KMS-11 (cell line): ENCODE data around the gene LY6G6D.

Experiments used
- H2AFZ ChIP-seq: fragments of 200-600 bp; sonication (generic); 2 replicates; pipeline ENCODE4 v1.6.1; 2016; ENCODE audit warnings: antibody characterized with exemption, mixed run types, low read depth
- H3K27ac ChIP-seq: fragments of 200-600 bp; sonication (generic); 2 replicates; pipeline ENCODE4 v1.6.1; 2016; ENCODE audit warnings: mild to moderate bottlenecking, mixed run types
- H3K27me3 ChIP-seq: fragments of 200-600 bp; sonication (generic); 2 replicates; pipeline ENCODE4 v1.6.1; 2017; ENCODE audit warnings: mild to moderate bottlenecking, low read depth, mixed run types, moderate library complexity; ENCODE audit not compliant: insufficient read depth
- H3K36me3 ChIP-seq: fragments of 200-600 bp; sonication (generic); 2 replicates; pipeline ENCODE4 v1.6.1; 2017; ENCODE audit warnings: mild to moderate bottlenecking, mixed run types; ENCODE audit not compliant: insufficient read depth
- H3K4me1 ChIP-seq: fragments of 200-600 bp; sonication (generic); 2 replicates; pipeline ENCODE4 v1.6.1; 2016; ENCODE audit warnings: mild to moderate bottlenecking, low read depth, mixed run types; ENCODE audit not compliant: poor library complexity, severe bottlenecking
- H3K4me2 ChIP-seq: fragments of 200-600 bp; sonication (generic); 2 replicates; pipeline ENCODE4 v1.7.0; 2016; ENCODE audit warnings: mild to moderate bottlenecking, mixed run types
- H3K4me3 ChIP-seq: fragments of 200-600 bp; sonication (generic); IDR thresholded peaks from 2 replicates; pipeline ENCODE4 v1.6.1; 2017; ENCODE audit warnings: low read depth, low read length, mixed read lengths; ENCODE audit not compliant: insufficient read depth
- H3K79me2 ChIP-seq: fragments of 200-600 bp; sonication (generic); 2 replicates; pipeline ENCODE4 v1.6.1; 2016; ENCODE audit warnings: low read depth, mixed run types; ENCODE audit not compliant: insufficient read depth
- H3K9ac ChIP-seq: fragments of 200-600 bp; sonication (generic); 2 replicates; pipeline ENCODE4 v1.6.1; 2016; ENCODE audit warnings: mild to moderate bottlenecking, mixed run types
- H4K20me1 ChIP-seq: fragments of 200-600 bp; sonication (generic); 2 replicates; pipeline ENCODE4 v1.6.1; 2016; ENCODE audit warnings: mild to moderate bottlenecking, mixed run types; ENCODE audit not compliant: insufficient read depth
- CTCF ChIP-seq: fragments of 200-600 bp; sonication (generic); conservative IDR thresholded peaks from 2 replicates; pipeline ENCODE4 v1.6.1; 2017; ENCODE audit warnings: low read depth, mild to moderate bottlenecking, antibody characterized with exemption, low read length, moderate library complexity, mixed read lengths

Gene LY6G6D

GRCh38 chr6:31723245-31723979 lies 8.3 kb downstream of the LY6G6D start, which contains the start of gene MPIG6B:
MPIG6B (plus strand) TSS chr6:31723373; CDS start chr6:31723384, 11 bp downstream.
- H3K79me2 ChIP-seq = no peaks in the 10 kb centered on the region
- H3K4me1 ChIP-seq = peaks cover 6% of the 10 kb centered on the region
- no peak within 1 kb of the TSS for H3K9ac ChIP-seq
- no peaks in the 10 kb centered on the region for H4K20me1 ChIP-seq
- no peak within 1 kb of the TSS for H3K4me3 ChIP-seq
- no peak for TF ChIP-seq CTCF
- H3K36me3 ChIP-seq = no peaks in the 10 kb centered on the region
- no peak within 1 kb of the TSS for H3K4me2 ChIP-seq
- no peak within 1 kb of the TSS for H3K27ac ChIP-seq
- no peaks in the 10 kb centered on the region; the same call in 1 of the 2 replicates for H3K27me3 ChIP-seq
- H2AFZ ChIP-seq = no peak within 1 kb of the TSS

GRCh38 chr6:31723980-31724691 lies 9.0 kb downstream of the LY6G6D start:
- Histone ChIP-seq H3K4me2 (no peak overlapping the region), H3K36me3 (no peaks in the 10 kb centered on the region), H3K79me2 (no peaks in the 10 kb centered on the region), H3K27ac (no peak overlapping the region), H3K4me1 (peaks cover 13% of the 10 kb centered on the region), H3K27me3 (no peaks in the 10 kb centered on the region; the same call in 1 of the 2 replicates), H3K9ac (no peak overlapping the region), H3K4me3 (no peak overlapping the region), H2AFZ (no peak overlapping the region), H4K20me1 (no peaks in the 10 kb centered on the region)
- TF ChIP-seq CTCF = no peak

- no peak overlapping the region for H3K4me3 ChIP-seq
- no peak for TF ChIP-seq CTCF
- no peaks in the 10 kb centered on the region for H3K79me2 ChIP-seq
- H3K9ac ChIP-seq = no peak overlapping the region
- H3K27me3 ChIP-seq = no peaks in the 10 kb centered on the region; the same call in 1 of the 2 replicates
- H3K4me2 ChIP-seq = no peak overlapping the region
- H3K36me3 ChIP-seq = peaks cover 3% of the 10 kb centered on the region; the same call in 1 of the 2 replicates
- no peak overlapping the region for H3K27ac ChIP-seq
- H3K4me1 ChIP-seq = peaks cover 13% of the 10 kb centered on the region
- H2AFZ ChIP-seq = no peak overlapping the region
- no peaks in the 10 kb centered on the region for H4K20me1 ChIP-seq
These were observed 10.6 kb downstream of the LY6G6D start for GRCh38 chr6:31725502-31726350.

GRCh38 chr6:31727034-31727716 lies 12.0 kb downstream of the LY6G6D start:
- Histone ChIP-seq H3K4me1 (peaks cover 13% of the 10 kb centered on the region), H2AFZ (no peak overlapping the region), H3K27me3 (no peaks in the 10 kb centered on the region), H3K36me3 (peaks cover 7% of the 10 kb centered on the region; the same call in 1 of the 2 replicates), H3K4me3 (no peak overlapping the region), H3K9ac (no peak overlapping the region), H3K27ac (no peak overlapping the region), H4K20me1 (no peaks in the 10 kb centered on the region), H3K79me2 (no peaks in the 10 kb centered on the region), H3K4me2 (no peak overlapping the region)
- no peak for TF ChIP-seq CTCF
